ENCODE measurements around the gene MSANTD2. TPM values are rescaled to one million over a fixed set of nuclear protein-coding genes. Genes with fewer than 3 reads are reported as not detected.
"Not testable (repeated sequence)": the region's sequence is repeated elsewhere in the genome, so short reads cannot be mapped to it uniquely, and the experiment has no call there.

MSANTD2 gene
- polyA plus RNA-seq, 3 donors, result 23.3 to 43.6 (median 38.9) TPM

DNA sequence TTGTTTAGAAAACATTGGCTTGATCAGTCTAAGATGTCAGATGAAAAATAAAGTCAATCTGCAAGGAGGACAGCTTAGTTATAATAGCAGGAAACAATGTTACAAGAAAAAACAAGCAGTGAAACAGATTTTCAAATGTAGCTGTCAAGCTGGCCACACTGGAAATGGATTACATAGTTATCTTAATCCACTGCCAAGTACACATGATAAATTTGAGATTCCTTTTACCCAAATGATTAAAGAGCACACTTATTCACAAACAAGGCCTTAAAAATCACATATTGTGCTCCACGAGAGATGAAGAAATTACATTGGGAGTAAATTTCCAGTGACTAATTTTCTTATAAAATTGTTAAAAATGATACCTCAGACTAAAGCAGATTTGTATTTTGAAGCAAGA is 20.6 kb downstream of the MSANTD2 start:
- DNase-seq, result no peak

- DNase-seq, result no peak
These were observed 21.9 kb downstream of the MSANTD2 start for GRCh38 chr11:124778281-124778680.

DNA sequence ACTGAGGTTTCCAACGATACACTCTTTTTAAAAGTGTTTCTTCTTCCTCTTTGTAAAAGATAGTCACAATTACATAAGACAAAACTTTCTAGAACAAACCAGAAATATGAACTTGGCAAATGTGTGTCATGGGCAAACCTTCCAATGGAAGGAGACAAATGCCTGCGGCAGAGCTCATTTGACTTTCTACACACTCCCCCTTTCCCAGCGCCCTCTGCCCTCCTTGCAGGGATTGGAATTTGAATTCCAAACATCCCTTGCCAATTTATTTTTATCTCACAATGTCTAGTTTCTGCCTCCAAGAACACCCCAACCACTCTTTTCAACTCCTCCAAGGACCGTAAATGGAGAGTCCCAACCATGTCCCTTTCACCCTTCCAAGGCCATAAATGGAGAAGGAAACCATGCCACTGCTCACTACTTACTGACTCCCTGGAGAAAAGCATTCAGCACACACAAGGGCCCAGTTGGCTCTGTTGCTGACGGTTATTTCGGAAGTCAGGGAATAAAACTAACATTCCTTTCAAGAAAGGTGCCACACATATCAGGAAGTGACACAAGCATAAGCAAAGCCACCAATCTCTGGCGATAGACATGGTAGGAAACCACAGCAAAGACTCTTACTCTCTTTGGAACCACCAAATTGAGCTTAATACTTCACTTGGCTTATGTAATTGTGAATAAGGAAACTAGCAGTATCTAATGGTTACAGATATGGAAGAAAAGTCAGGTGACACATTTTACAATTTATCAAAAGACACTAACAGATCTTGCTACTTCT is 23.2 kb downstream of the MSANTD2 start:
- DNase-seq, result no peak

DNA sequence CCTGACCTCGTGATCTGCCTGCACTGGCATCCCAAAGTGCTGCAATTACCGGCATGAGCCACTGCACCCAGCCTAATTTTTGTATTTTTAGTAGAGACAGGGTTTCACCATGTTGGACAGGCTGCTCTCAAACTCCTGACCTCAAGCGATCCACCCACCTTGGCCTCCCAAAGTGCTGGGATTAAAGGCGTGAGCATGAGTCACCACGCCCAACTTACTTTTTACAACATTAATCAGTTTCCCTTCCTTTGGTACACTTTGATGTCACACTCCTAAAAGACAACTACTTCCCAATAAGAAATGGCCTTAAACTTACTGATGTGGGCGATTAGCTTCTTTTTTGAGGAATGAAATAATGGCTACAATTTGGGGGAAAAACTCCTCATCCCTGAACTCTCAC is 29.2 kb downstream of the MSANTD2 start:
- DNase-seq, result not testable (repeated sequence)

GRCh38 chr11:124769806-124770774 is 30.1 kb downstream of the MSANTD2 start:
- DNase-seq, result no peak

GRCh38 chr11:124768914-124769313 is 31.3 kb downstream of the MSANTD2 start:
- DNase-seq, result no peak

GRCh38 chr11:124766156-124766555 is 34.0 kb downstream of the MSANTD2 start:
- no peak for DNase-seq

GRCh38 chr11:124763156-124763947 is 36.9 kb downstream of the MSANTD2 start:
- DNase-seq, result peak; percentile 86

- no peak for DNase-seq
These were observed 37.5 kb downstream of the MSANTD2 start for GRCh38 chr11:124762624-124763155.

DNA sequence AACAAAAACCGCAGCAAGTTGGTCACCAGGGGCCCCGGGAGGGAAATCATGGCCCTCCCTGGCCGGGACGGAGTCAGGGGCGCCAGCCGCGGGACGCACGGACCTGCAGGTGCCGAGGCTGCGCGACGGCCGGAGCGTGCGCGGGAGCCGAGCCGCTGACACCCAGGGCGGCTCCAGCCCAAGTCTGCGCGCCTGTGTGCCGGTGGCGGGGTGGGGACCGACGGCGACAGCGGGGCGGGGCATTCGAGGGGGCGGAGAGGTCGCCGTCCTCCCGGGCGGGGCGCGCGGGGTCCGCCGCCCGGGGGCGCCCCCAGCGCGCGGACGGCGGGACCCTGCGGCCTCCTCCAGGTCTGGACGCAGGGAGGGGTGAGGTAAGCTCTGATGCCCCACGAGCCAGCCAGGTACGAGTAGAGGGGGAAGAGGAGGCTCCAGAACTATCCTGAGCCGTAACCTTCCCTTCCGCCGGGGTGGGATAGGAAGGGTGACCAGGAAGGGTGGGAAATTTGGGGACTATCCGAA is 38.0 kb downstream of the MSANTD2 start, which contains the start of gene ESAM:
TSS of gene ESAM (minus strand) at position 186 of the 519 bp plus-strand sequence. CDS start at position 50, 136 bp downstream.
- no peak for DNase-seq

- no peak for DNase-seq
These were observed 38.7 kb downstream of the MSANTD2 start for GRCh38 chr11:124761301-124762104.

GRCh38 chr11:124760806-124761205 is 39.4 kb downstream of the MSANTD2 start:
- no peak for DNase-seq

- DNase-seq, result no peak
These were observed 40.0 kb downstream of the MSANTD2 start for GRCh38 chr11:124760205-124760652.

GRCh38 chr11:124759266-124760204 is 40.7 kb downstream of the MSANTD2 start:
- DNase-seq, result no peak

GRCh38 chr11:124758355-124759265 is 41.6 kb downstream of the MSANTD2 start:
- DNase-seq, result peak; percentile 72

DNA sequence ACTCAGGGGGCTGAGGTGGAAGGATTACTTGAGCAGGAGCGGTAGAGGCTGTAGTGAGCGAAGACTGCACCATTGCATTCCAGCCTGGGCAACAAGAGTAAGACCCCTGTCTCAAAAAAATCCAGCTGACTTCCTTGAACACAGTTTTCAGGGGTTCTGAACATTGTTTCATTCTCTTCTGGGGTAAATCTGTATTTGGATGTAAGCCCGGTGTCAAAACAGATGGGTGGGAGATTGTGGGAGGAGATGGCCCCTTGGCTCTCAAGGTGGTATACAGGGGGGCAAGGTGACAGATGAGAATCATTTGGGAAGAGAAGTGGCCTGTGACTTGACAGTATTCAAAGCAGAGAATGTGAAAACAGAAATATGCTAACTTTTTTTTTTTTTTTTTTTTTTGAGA is 42.9 kb downstream of the MSANTD2 start:
- no peak for DNase-seq

DNA sequence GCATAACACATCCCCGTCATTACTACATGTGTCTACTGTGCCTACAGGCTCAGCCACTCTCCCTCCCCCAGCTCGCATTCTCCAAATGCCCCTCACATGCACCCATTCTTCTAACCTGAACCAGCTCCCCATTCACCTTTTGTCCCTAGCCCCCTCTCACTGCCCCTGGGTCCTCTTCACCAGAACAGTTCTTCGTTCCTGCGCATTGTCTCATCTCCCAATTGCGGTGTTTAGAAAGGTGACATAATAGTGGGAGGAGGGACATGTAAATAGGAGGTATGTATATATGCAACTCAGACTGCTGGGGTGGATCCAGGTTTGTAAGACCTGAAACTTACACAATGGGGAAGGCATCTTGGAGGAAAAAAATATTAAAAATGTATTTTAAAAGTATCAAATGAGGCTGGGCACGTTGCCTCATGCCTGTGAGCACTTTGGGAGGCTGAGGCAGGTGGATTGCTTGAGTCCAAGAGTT is 43.4 kb downstream of the MSANTD2 start:
- no peak for DNase-seq

All from renal pelvis (tissue), 4 donors.